HCT116 (cell line): Measurements from ENCODE around the gene CHTF8.

Source experiments
- CEBPB ChIP-seq: IDR thresholded peaks from 2 replicates; pipeline ENCODE4 v1.6.1; 2012; ENCODE audit warnings: low read depth
- EGR1 ChIP-seq: IDR thresholded peaks from 2 replicates; pipeline ENCODE4 v1.6.1; 2012; ENCODE audit warnings: low read depth
- EZH2 ChIP-seq: fragments of 200-600 bp; sonication (generic); IDR thresholded peaks from 2 replicates; pipeline ENCODE4 v1.6.1; 2017; ENCODE audit warnings: antibody characterized with exemption, mixed run types
- MAX ChIP-seq: IDR thresholded peaks from 2 replicates; pipeline ENCODE4 v1.6.1; 2012
- TF ChIP-seq, protein P1 (sequence below), 3 experiments: fragments of 200-600 bp in 1 of 3; sonication (generic) in 1 of 3; IDR thresholded peaks in 2 of 3; conservative IDR thresholded peaks in 1 of 3; 2 replicates each; pipeline ENCODE4 v1.5.1; 2012 to 2017; ENCODE audit warnings: low read depth in 2 of 3, low read length in 2 of 3, antibody characterized with exemption in 1 of 3, borderline replicate concordance in 1 of 3, control low read depth in 1 of 3, mild to moderate bottlenecking in 1 of 3, mixed read lengths in 1 of 3, mixed run types in 1 of 3, moderate library complexity in 1 of 3; ENCODE audit not compliant: insufficient read depth in 1 of 3

GRCh38 chr16:69113216-69113615 lies 19.2 kb downstream of the CHTF8 start:
- TF ChIP-seq, protein P1, sequence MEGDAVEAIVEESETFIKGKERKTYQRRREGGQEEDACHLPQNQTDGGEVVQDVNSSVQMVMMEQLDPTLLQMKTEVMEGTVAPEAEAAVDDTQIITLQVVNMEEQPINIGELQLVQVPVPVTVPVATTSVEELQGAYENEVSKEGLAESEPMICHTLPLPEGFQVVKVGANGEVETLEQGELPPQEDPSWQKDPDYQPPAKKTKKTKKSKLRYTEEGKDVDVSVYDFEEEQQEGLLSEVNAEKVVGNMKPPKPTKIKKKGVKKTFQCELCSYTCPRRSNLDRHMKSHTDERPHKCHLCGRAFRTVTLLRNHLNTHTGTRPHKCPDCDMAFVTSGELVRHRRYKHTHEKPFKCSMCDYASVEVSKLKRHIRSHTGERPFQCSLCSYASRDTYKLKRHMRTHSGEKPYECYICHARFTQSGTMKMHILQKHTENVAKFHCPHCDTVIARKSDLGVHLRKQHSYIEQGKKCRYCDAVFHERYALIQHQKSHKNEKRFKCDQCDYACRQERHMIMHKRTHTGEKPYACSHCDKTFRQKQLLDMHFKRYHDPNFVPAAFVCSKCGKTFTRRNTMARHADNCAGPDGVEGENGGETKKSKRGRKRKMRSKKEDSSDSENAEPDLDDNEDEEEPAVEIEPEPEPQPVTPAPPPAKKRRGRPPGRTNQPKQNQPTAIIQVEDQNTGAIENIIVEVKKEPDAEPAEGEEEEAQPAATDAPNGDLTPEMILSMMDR (IDR thresholded peaks at IDR 0.05 in 2 of 3, conservative IDR thresholded peaks at IDR 0.05 in 1 of 3; ENCODE audit: borderline replicate concordance in 1 of 3, insufficient read depth in 1 of 3, low read depth in 2 of 3, low read length in 2 of 3) = no peak
- TF ChIP-seq EZH2 (no peak), MAX (no peak), CEBPB (no peak), EGR1 (no peak)
